Activated CD4-positive, alpha-beta T cell treated with anti-CD3 and anti-CD28 coated beads, Interleukin-2, amount 50 U/mL, for 48 hours (primary cell): ENCODE data around the gene TYMS.
A peak's percentile ranks its signal among the peaks of the same experiment; 100 is the strongest.

Source experiments
- DNase-seq, 2 experiments: peaks; one replicate each; pipeline ENCODE4 v3.0.0-alpha.2; 2020

The TYMS gene

GRCh38 chr18:713135-713490, 55.7 kb downstream of the TYMS start:
- DNase-seq: no peak

DNA sequence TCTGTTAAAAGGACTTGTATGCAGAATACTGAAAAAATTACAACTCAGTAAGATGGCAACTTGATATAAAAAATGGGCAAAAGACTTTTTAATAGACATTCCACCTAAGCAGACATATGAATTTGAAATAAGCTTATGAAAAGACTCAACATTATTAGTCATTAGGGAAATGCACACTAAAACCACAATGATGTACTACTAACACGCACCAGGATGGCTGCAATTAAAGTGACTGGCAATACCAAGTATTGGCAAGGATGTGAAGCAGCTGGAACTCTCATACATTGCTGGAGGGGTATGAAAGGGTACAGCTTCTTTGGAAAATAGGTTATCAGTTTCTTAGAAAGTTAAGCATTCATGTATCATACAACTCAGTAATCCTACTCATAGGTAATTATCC, 58.2 kb downstream of the TYMS start:
- DNase-seq: peak in 1 of 2 experiments; percentile 22

GRCh38 chr18:717003-717402, 59.5 kb downstream of the TYMS start:
- DNase-seq: no peak
